GM21825 (cell line): ENCODE results near the gene CTSF.

Experiments used
- ATAC-seq: cut with Tn5 transposase; IDR thresholded peaks from one replicate; pipeline ENCODE4 v1.9.1; 2021; ENCODE audit warnings: mild to moderate bottlenecking, moderate library complexity; ENCODE audit not compliant: unreplicated experiment

Gene CTSF

GRCh38 chr11:66539870-66540213, 28.6 kb downstream of the CTSF start:
- no peak for ATAC-seq

- ATAC-seq = no peak
Observed at GRCh38 chr11:66539170-66539869, 29.1 kb downstream of the CTSF start.

GRCh38 chr11:66532784-66533183, 35.6 kb downstream of the CTSF start:
- ATAC-seq = no peak

GRCh38 chr11:66531841-66532240, 36.6 kb downstream of the CTSF start:
- no peak for ATAC-seq

GRCh38 chr11:66530927-66531709, 37.3 kb downstream of the CTSF start:
- no peak for ATAC-seq

GRCh38 chr11:66529655-66530054, 38.8 kb downstream of the CTSF start:
- ATAC-seq = no peak

GRCh38 chr11:66529069-66529468, 39.3 kb downstream of the CTSF start:
- ATAC-seq = no peak

- no peak for ATAC-seq
Observed at GRCh38 chr11:66524304-66525040, 43.9 kb downstream of the CTSF start.

GRCh38 chr11:66523611-66524010, 44.8 kb downstream of the CTSF start:
- no peak for ATAC-seq
